ENCODE measurements around the gene SRGAP2B. TPM values are rescaled to one million over a fixed set of nuclear protein-coding genes. Genes with fewer than 3 reads are reported as not detected.
"Not testable (repeated sequence)": the region's sequence is repeated elsewhere in the genome, so short reads cannot be mapped to it uniquely, and the experiment has no call there.

The SRGAP2B gene
- total RNA-seq, 1 donor from 2014 or later = 44.4 TPM

DNA sequence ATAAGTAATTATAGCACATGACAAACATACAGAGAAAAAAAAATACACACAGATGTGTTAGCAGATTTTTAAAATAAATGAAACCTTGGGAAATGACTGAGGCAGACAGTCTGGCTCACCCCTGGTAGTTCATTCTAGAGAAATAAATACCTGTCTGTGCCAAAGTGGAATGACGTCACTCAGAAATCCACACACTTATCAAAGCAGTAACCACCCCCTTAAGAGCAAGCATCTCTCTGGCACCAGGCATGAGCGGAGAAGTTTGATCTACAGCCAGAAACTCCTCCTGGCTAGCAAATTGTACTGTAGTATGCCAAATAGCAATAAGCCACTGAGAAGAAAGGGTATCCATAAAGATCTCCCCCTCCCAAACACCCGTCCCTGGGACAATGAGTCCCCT lies 131.6 kb downstream of the SRGAP2B start:
- H3K36me3 Mint-ChIP-seq (ENCODE audit: low read depth); H3K4me3 Mint-ChIP-seq; H3K4me1 Mint-ChIP-seq (ENCODE audit: low read depth); H3K9me3 Mint-ChIP-seq; intact Hi-C loops (cut with micrococcal nuclease); DNase-seq (ENCODE audit: low spot score); H3K27me3 Mint-ChIP-seq (ENCODE audit: insufficient read depth); H3K27ac Mint-ChIP-seq: not testable (repeated sequence)

GRCh38 chr1:144961604-144962583 lies 133.2 kb downstream of the SRGAP2B start:
- not testable (repeated sequence) for H3K4me1 Mint-ChIP-seq (ENCODE audit: low read depth)

DNA sequence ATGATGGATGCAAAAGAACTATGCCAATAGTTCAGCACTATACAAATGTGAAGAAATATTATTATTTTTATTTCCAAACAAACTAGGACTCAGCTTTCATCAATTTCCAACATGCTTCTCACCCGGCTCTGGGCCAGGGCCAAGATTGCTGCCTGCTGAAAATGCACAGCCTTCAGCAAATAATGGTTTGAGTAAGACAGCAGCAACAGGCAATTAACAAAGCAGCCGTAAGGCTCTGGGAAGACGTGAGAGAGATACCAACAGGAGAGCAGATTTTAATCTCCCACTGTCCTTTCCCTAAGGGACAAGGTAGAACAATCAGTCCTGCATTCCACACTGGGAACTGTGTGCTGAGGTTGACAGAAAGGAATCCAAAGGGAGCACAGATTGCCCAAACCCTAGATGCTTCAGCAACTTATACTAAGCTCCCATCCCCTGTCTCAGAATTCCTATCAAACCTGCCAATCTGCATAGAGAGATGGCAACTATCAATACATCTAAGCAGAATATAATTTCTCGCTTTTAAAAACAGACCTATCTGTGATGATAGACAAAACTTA lies 134.1 kb downstream of the SRGAP2B start:
- H3K27ac Mint-ChIP-seq; H3K9me3 Mint-ChIP-seq; intact Hi-C loops (cut with micrococcal nuclease); H3K27me3 Mint-ChIP-seq (ENCODE audit: insufficient read depth); H3K36me3 Mint-ChIP-seq (ENCODE audit: low read depth); DNase-seq (ENCODE audit: low spot score); H3K4me3 Mint-ChIP-seq; H3K4me1 Mint-ChIP-seq (ENCODE audit: low read depth): not testable (repeated sequence)

More at GRCh38 chr1:144961604-144962583, 133.2 kb downstream of the SRGAP2B start:
- H3K4me3 Mint-ChIP-seq; DNase-seq (ENCODE audit: low spot score); H3K36me3 Mint-ChIP-seq (ENCODE audit: low read depth); H3K9me3 Mint-ChIP-seq; H3K27me3 Mint-ChIP-seq (ENCODE audit: insufficient read depth); H3K27ac Mint-ChIP-seq; intact Hi-C loops (cut with micrococcal nuclease): not testable (repeated sequence)

DNA sequence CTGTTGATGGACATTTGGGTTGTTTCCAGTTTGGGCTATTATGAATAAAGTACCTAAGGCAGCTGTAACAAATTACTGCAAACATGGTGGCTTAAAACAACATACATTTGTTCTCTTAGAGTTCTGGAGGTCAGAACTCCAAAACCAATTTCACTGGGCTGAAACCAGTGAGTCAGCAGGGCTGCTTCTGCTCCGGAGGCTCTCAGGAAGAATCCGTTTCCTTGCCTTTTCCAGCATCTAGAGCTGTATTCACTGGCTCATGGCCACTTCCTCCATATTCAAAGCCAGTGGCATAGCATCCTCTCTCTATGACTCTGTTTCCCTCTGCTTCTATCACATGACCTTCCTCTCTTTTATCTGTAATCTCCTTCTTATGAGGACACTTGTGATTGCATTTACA lies 146.7 kb downstream of the SRGAP2B start:
- H3K27ac Mint-ChIP-seq; H3K27me3 Mint-ChIP-seq (ENCODE audit: insufficient read depth); DNase-seq (ENCODE audit: low spot score); intact Hi-C loops (cut with micrococcal nuclease); H3K36me3 Mint-ChIP-seq (ENCODE audit: low read depth); H3K4me1 Mint-ChIP-seq (ENCODE audit: low read depth); H3K4me3 Mint-ChIP-seq; H3K9me3 Mint-ChIP-seq: not testable (repeated sequence)

GRCh38 chr1:144947495-144947894 lies 147.6 kb downstream of the SRGAP2B start:
- intact Hi-C loops (cut with micrococcal nuclease) = not testable (repeated sequence)

GRCh38 chr1:144946525-144947480 lies 148.3 kb downstream of the SRGAP2B start:
- H3K4me1 Mint-ChIP-seq (ENCODE audit: low read depth); DNase-seq (ENCODE audit: low spot score); H3K27me3 Mint-ChIP-seq (ENCODE audit: insufficient read depth); H3K4me3 Mint-ChIP-seq; H3K36me3 Mint-ChIP-seq (ENCODE audit: low read depth); H3K27ac Mint-ChIP-seq; H3K9me3 Mint-ChIP-seq; intact Hi-C loops (cut with micrococcal nuclease): not testable (repeated sequence)

More at GRCh38 chr1:144947495-144947894, 147.6 kb downstream of the SRGAP2B start:
- not testable (repeated sequence) for H3K4me1 Mint-ChIP-seq (ENCODE audit: low read depth); H3K4me3 Mint-ChIP-seq; H3K27me3 Mint-ChIP-seq (ENCODE audit: insufficient read depth); H3K9me3 Mint-ChIP-seq; H3K36me3 Mint-ChIP-seq (ENCODE audit: low read depth); H3K27ac Mint-ChIP-seq; DNase-seq (ENCODE audit: low spot score)

DNA sequence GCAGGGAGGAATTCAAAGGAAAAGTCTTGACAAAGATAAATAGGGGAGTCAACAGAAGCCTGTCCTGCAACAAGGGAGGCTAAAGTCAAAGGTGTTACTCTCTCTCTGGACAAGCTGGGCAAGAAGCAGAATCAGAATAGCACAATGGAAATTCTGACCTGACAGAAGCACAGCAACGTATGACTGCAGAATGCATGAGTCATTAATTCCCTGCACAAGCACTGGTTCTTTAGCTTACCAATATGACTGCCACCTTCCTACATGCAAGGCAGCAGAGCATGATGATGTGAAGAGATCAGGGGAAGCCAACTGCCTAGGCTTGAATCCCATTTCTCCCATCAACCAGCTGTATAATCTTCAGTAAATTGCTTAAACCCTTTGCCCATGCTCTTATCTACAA lies 153.4 kb downstream of the SRGAP2B start:
- Mint-ChIP-seq H3K27ac (peak overlapping the region; percentile 75), H3K4me3 (peak overlapping the region; percentile 15)
- H3K9me3 Mint-ChIP-seq; H3K36me3 Mint-ChIP-seq (ENCODE audit: low read depth); H3K27me3 Mint-ChIP-seq (ENCODE audit: insufficient read depth); H3K4me1 Mint-ChIP-seq (ENCODE audit: low read depth); DNase-seq (ENCODE audit: low spot score); intact Hi-C loops (cut with micrococcal nuclease): not testable (repeated sequence)

GRCh38 chr1:144940054-144940453 lies 155.1 kb downstream of the SRGAP2B start:
- H3K4me1 Mint-ChIP-seq (ENCODE audit: low read depth); H3K4me3 Mint-ChIP-seq; DNase-seq (ENCODE audit: low spot score); H3K36me3 Mint-ChIP-seq (ENCODE audit: low read depth); H3K27me3 Mint-ChIP-seq (ENCODE audit: insufficient read depth); intact Hi-C loops (cut with micrococcal nuclease); H3K9me3 Mint-ChIP-seq: not testable (repeated sequence)
- peak overlapping the region; percentile 87 for H3K27ac Mint-ChIP-seq

- intact Hi-C loops (cut with micrococcal nuclease); H3K36me3 Mint-ChIP-seq (ENCODE audit: low read depth); H3K4me1 Mint-ChIP-seq (ENCODE audit: low read depth); H3K27ac Mint-ChIP-seq; DNase-seq (ENCODE audit: low spot score); H3K9me3 Mint-ChIP-seq; H3K27me3 Mint-ChIP-seq (ENCODE audit: insufficient read depth); H3K4me3 Mint-ChIP-seq: not testable (repeated sequence)
Observed at GRCh38 chr1:144938627-144939026, 156.5 kb downstream of the SRGAP2B start.

- H3K27me3 Mint-ChIP-seq (ENCODE audit: insufficient read depth); DNase-seq (ENCODE audit: low spot score); intact Hi-C loops (cut with micrococcal nuclease); H3K4me3 Mint-ChIP-seq; H3K36me3 Mint-ChIP-seq (ENCODE audit: low read depth); H3K4me1 Mint-ChIP-seq (ENCODE audit: low read depth); H3K9me3 Mint-ChIP-seq; H3K27ac Mint-ChIP-seq: not testable (repeated sequence)
Observed at GRCh38 chr1:144936186-144936732, 158.9 kb downstream of the SRGAP2B start.

DNA sequence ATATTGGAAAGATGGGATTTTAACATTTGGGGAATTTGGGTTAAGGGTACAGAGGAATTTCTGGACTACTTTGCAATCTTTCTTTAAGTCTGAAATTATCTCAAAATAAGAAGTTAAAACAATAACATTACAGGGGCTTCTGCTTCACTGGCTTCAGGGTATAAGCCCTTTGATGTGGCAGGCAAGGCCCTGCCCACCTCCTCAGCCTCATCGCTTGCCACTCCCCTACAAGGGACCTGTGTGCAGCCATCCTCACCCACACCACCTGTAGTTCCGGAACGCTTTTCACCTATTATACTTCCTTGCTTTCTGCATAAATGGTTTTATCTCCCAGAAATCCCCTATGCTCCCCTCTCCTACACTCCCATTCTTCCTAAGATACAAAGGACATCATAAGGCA lies 159.8 kb downstream of the SRGAP2B start:
- H3K27me3 Mint-ChIP-seq (ENCODE audit: insufficient read depth); intact Hi-C loops (cut with micrococcal nuclease); H3K4me1 Mint-ChIP-seq (ENCODE audit: low read depth); DNase-seq (ENCODE audit: low spot score); H3K4me3 Mint-ChIP-seq; H3K9me3 Mint-ChIP-seq; H3K36me3 Mint-ChIP-seq (ENCODE audit: low read depth); H3K27ac Mint-ChIP-seq: not testable (repeated sequence)

GRCh38 chr1:144933014-144933413 lies 162.1 kb downstream of the SRGAP2B start:
- H3K27ac Mint-ChIP-seq; H3K27me3 Mint-ChIP-seq (ENCODE audit: insufficient read depth); intact Hi-C loops (cut with micrococcal nuclease); H3K9me3 Mint-ChIP-seq; H3K4me3 Mint-ChIP-seq; DNase-seq (ENCODE audit: low spot score); H3K36me3 Mint-ChIP-seq (ENCODE audit: low read depth); H3K4me1 Mint-ChIP-seq (ENCODE audit: low read depth): not testable (repeated sequence)

Measured in activated T-helper 1 cell treated with anti-CD3 and anti-CD28 coated beads, Interleukin-12 subunit alpha, Interleukin-12 subunit beta, Interleukin-2, Interleukin-4 antibody, amounts not matched to agents 30 ng/mL and 10 ng/mL and 1 ng/mL, durations not matched to agents 14 hours and 24 hours and 36 hours (primary cell).